GM19023 (cell line): ENCODE data around the gene UST.
"Not testable (repeated sequence)": the region's sequence is repeated elsewhere in the genome, so short reads cannot be mapped to it uniquely, and the experiment has no call there.

Experiments
- ATAC-seq: cut with Tn5 transposase; IDR thresholded peaks from one replicate; pipeline ENCODE4 v1.9.1; 2021; ENCODE audit warnings: mild to moderate bottlenecking, moderate library complexity; ENCODE audit not compliant: unreplicated experiment

UST gene

GRCh38 chr6:149028767-149029405 lies 282.1 kb downstream of the UST start:
- ATAC-seq: no peak

DNA sequence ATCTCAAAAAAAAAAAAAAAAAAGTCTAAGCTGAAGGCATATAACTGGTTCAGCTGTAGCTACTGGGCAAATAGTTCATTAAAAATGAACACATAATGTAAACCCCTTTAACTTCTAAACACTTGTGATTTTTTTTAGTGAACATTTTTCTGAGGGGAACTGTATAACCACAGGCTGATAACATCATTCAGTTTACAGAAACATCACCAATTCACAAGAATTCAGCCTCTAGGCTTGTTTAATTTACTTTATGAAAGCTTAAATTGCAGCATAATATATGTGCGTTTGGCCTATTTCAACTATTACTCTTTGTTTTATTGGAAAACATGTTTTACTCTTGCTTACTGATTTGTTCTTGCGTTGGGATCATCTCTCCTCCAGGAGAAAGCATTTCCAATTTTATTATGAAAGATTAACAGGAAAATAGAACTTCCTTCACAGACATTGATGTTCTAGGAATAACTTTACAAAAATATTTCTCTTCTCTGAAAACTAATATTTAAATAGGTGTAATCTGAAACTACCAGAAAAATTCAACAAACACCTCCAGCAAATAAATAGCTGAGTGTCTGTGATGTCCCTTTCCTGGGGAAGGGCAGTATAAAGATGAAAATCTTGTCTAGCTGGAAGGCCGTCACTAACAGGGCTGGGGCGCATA lies 284.5 kb downstream of the UST start:
- ATAC-seq: no peak

DNA sequence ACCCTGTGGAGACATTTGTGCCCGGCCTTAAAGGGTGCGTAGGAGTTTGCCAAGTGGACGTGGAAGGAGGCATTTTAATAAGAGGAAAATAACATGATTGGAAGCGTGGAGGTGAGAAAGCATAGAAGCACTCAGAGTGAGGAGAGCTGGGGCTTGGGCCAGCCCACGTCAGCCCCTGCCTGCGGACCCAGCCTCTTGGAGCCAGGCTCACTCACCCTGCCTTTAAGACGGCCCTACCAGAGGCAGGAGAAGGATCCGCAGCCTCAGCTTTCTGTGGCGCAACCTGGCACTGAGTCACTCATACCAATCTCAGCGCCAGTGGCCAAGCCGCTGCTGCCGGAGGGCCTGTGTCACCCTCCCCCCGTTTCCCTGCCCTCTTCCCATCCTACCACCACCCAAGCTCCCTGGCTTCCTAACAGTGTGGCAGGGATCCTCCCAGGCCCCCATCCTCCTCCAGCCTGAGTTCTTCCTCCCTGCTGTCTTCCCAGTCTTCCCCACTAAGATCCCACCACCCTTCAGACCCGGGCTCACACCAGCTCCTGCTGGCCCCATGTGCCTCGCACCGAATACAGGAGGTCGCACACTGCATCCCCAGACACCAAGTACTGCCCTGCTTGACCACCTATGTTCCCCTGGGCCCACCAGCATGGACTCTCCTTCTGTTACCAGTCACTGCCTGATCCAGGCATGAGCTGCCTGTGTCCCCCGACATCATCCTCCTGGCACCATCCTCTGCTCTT lies 285.2 kb downstream of the UST start:
- ATAC-seq: peak; percentile 22

DNA sequence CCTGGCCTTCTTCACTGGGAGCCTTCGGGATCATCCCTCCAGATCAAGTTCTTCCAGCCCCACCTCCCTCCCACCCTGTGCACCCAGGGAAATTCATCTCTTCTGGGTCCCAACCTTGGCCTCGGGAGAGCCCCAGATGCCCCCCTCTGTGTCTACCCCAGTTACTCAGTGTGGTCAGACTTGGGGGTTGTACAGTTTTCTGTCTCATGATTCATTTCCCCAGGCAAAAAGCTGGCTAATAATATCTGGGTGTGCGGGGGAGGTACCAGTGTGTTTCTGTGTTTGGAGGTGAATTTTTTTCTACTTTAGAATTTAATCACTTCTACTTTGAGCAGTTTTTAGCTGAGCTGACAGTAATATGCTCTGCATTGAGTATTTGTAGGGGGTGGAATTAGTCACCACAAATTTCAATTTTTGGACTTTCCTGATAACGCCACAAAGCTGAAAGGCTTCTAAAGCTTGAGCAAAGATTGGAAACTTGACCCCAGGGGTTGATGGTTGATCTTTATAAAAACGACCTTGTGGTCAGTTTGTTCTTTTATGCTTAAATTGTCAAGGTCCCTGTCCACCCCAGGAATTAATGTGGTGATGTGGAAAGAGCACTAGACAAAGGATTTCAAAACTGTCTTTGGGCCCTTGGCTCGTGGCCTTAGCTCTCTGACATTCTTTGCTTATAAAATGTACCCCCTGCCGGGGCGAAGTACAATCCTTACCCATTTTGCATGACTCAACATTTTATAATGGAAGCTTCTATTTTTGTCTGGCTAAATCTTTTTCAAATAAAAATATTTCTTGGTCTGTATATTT lies 286.0 kb downstream of the UST start:
- ATAC-seq: peak; percentile 82

DNA sequence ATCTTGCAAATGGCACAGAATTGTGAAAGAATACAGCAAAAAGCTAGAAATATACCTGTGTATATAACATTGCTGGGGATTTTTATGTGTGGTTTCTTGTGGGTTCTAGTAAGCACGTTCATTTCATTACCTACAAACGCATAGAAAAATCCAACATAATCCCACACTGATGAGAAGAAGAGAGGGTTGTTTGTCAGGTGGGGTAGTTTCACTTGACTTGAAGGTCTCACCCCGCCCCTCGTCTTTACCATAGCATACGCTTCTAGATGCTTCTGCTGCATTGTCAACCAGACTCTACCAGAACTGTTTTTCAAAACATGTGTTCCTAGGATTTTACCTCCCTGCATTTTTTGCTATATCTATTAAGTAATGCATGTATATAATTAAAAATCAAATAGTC lies 286.6 kb downstream of the UST start:
- no peak for ATAC-seq

DNA sequence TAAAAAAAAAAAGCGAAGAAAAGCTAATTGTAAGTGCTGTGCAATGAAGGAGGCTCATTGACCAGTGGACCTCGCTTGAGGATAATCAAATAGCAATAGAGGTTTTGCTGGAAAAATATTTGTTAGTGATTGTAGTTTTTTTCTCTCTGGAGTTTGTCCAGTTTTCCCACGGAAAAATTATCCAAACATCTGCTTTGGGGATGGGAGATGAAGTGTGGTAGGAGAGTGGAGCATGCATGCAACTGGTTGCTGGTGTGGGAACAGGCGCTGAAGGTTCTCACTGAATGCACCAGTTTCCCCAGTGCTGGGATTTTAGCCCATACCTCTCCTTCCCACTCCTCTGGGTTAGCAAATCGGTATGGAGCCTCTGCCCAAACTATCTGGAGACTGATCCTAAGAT lies 288.9 kb downstream of the UST start:
- no peak for ATAC-seq

GRCh38 chr6:149037051-149037671 lies 290.3 kb downstream of the UST start:
- no peak for ATAC-seq

DNA sequence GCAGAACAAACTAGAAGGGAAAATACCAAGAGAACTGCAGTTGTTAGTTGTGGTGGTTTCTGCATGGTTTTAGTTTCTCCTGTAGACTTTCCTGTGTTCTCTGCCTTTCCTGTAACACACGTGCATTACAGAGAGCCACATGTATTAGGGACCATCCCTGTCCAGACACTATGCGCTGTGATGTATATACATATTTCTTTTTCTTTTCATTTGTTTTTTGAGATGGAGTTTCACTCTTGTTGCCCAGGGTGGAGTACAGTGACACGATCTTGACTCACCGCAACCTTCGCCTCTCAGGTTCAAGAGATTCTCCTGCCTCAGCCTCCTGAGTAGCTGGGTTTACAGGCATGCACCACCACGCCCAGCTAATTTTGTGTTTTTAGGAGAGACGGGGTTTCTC lies 292.2 kb downstream of the UST start:
- ATAC-seq: not testable (repeated sequence)

GRCh38 chr6:149041953-149042352 lies 295.1 kb downstream of the UST start:
- ATAC-seq: no peak

- no peak for ATAC-seq
These were observed 296.8 kb downstream of the UST start for GRCh38 chr6:149043476-149044130.

DNA sequence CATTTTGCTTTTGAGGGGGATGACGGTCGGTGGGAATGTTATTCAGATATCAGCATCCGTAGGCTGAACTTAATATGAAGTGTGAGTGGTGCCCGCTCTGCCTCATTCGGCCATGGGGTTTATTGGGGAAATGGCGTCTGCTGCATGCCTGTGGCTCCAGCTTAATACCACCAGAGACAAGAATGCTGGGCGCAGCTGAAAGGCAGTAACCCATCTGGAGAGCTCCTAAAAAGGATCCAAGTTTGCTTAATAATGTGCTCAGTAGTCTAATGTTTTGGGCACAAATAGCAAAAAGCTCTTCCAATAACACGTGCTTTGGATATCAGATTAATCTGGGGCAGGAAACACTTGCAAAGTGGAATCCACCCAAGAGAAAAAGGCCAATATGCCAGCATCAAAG lies 297.7 kb downstream of the UST start:
- ATAC-seq: no peak

GRCh38 chr6:149045404-149045803 lies 298.6 kb downstream of the UST start:
- ATAC-seq: no peak

DNA sequence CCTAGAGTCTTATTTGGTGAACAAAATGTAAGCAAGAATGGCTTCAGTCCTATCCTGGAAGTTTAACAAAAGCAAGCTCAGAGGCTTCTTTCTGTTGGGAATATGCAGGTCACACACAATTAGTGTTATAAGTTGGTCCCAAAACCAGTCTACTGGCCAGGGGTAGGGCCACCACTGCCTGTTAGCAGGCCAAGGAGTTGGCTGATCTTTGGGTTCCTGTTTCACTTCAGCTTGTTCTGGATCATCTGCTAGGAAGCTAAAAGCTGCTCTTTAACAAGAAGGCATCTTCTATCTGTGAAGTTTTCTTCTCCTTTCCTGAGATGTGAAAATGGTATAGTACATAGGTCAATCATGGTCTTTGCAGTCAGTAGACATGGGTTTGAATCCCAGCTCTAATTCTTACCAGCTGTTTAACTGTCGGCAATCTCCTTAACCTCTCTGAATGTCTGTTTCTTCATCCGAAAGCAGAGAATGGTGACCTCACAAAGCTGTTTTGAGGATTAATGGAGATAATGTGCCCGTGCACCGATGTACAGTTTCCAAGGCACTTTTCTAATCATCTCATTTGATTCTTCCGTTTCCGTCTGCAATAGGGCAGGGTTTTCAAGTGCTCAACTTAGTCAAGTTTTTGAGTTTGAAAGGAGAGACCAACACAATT lies 299.5 kb downstream of the UST start:
- no peak for ATAC-seq

- no peak for ATAC-seq
These were observed 300.0 kb downstream of the UST start for GRCh38 chr6:149046822-149047246.

DNA sequence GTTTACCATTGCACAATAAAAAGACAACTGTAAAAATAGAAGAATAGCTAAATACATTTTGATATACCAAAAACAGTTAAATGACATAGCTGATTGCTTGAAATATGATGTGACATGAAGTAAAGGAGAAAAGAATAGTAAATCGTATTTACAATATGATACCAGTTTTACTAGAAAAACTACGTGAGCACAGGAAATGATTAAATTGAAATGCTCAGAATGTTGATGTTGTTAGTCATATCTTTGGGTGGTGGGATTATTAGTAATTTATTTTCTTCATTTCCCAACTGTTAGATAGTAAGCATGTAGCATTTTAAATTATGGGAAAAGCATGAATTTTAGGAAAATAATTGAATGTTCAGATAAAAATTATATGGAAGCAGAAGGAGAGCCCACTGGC lies 302.4 kb downstream of the UST start:
- no peak for ATAC-seq

GRCh38 chr6:149050160-149050559 lies 303.3 kb downstream of the UST start:
- no peak for ATAC-seq

GRCh38 chr6:149052350-149053106 lies 305.7 kb downstream of the UST start:
- ATAC-seq: no peak

DNA sequence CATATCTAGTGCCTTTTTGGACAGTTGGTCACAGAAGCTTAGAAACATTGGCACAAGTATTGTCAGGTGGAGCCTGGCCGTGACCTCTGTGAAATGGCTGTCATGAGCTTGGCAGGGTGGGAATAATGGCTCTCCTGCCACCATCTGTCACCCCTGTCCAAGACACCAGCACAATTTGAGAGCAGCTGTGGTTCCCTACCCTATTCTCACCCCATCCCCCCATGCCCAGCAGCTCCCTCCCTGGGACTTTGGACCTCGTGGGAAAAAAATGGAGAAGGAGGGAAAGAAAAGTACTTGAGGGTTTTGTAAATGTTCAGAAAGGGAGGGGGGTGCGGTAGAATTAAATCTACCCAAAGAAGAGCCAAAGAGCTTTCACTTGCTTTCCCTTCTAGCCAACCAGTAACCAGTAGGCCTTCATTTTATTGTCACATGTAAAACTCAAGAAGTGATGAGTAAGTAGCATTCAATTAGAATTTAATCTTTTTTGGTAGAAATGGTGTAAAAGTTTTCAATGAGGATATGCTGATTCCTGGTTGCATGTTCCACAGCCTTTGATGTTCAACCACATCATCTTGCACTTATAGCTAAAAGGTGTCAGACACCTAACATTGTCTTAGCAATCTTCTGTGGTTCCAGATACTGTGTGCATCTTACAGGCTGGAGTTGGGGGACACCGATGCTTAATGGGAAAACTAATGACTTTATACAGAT lies 307.2 kb downstream of the UST start:
- no peak for ATAC-seq
